ENCODE results near the gene CEP85.

DNA sequence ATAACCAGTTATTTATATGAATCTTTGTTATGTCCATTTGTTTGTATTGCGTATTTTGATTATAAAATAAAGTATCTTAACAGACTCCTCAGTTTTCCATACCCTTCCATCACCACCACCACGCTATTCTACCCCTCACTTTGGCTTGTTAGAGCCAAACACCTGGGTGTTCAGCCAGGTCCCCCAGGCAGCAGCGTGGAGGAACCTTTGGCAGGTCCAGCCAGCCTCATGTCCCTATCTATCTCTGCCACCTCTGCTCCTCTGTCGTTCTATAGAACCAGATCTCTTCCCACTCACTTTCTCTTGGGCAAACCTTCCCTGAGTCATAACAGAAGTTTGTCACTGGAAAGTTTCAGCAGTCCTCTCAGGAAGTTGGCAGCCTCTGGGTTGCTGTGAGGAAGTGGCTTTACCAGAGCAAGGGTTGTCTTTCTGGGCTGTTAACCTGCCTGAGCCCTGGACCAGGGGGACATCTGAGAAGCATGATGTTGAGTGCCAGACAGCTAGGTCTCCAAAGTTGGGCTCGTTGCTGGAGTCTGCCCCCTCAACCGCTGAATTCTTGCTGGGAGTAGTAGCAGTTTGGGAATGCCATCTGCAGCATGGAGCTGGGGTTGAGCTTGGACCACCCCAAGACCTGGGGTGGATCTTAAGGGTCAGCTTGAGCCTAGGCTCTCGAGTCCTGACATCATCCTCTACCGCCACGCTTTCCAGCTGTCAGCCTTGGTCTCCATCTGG is 44.9 kb downstream of the CEP85 start:
- TF ChIP-seq, protein P1, sequence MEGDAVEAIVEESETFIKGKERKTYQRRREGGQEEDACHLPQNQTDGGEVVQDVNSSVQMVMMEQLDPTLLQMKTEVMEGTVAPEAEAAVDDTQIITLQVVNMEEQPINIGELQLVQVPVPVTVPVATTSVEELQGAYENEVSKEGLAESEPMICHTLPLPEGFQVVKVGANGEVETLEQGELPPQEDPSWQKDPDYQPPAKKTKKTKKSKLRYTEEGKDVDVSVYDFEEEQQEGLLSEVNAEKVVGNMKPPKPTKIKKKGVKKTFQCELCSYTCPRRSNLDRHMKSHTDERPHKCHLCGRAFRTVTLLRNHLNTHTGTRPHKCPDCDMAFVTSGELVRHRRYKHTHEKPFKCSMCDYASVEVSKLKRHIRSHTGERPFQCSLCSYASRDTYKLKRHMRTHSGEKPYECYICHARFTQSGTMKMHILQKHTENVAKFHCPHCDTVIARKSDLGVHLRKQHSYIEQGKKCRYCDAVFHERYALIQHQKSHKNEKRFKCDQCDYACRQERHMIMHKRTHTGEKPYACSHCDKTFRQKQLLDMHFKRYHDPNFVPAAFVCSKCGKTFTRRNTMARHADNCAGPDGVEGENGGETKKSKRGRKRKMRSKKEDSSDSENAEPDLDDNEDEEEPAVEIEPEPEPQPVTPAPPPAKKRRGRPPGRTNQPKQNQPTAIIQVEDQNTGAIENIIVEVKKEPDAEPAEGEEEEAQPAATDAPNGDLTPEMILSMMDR (IDR thresholded peaks at IDR 0.05), result no peak
- peak; percentile 36 to 45 for TF ChIP-seq POLR2AphosphoS5 (IDR thresholded peaks at IDR 0.05)
- no peak for TF ChIP-seq EP300 (IDR thresholded peaks at IDR 0.05)

Measured in upper lobe of left lung (tissue), 4 donors.